NOMO-1 (cell line): Measurements from ENCODE around the gene FNDC10.

Experiments used
- DNase-seq, 2 experiments: peaks; one replicate each; lab custom pipeline; 2025; ENCODE audit not compliant: unreplicated experiment in 2 of 2; lab: John Stamatoyannopoulos, UW

The FNDC10 gene

GRCh38 chr1:1550087-1550486, 49.8 kb downstream of the FNDC10 start:
- no peak for DNase-seq

DNA sequence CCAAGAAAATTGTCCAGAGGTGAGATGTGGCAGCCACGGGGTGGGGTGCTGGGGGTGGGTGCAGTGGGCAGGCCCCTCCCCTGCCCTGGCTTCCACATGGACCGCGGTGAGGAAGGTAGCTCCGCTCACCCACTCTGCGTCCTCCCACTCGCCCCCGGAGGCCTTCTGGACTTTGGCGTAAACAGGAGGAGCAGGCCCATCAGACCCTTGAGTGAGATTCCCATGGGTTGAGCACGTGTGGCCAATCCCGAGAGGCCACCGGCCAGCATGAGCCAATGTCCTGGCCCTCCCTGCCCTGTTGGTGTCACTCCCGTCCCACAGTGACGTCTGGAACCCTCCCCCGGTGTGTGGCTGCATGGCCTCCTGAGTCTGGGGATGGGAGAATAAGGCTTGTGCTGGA, 51.3 kb downstream of the FNDC10 start:
- no peak for DNase-seq
